Hepatocyte (in vitro differentiated cells): ENCODE results near the gene ANXA2.
"Not testable (repeated sequence)": the region's sequence is repeated elsewhere in the genome, so short reads cannot be mapped to it uniquely, and the experiment has no call there.

Source experiments
- CTCF ChIP-seq: fragments of 200-600 bp; sonication (generic); IDR thresholded peaks from 2 replicates; pipeline ENCODE4 v1.5.1; 2016; ENCODE audit warnings: antibody characterized with exemption, mild to moderate bottlenecking; ENCODE audit not compliant: poor library complexity
- EZH2 ChIP-seq: fragments of 200-600 bp; sonication (generic); IDR thresholded peaks from 2 replicates; pipeline ENCODE4 v1.6.1; 2016; ENCODE audit warnings: antibody characterized with exemption, mild to moderate bottlenecking, borderline replicate concordance

GRCh38 chr15:60410350-60410749 is 12.6 kb upstream of the ANXA2 start:
- not testable (repeated sequence) for TF ChIP-seq CTCF, EZH2
